Heart right ventricle (tissue), 16 donors: Measurements from ENCODE around the gene BCL2. TPM values are rescaled to one million over a fixed set of nuclear protein-coding genes. Genes with fewer than 3 reads are reported as not detected.

ENCODE experiments used
- ATAC-seq, 8 donors: fragments of 200-7000 bp; cut with Tn5 transposase; one replicate each; pipeline ENCODE4 v1.9.1; 2020; ENCODE audit warnings: mild to moderate bottlenecking in 8 of 8, moderate library complexity in 8 of 8, moderate number of reproducible peaks in 1 of 8
- DNase-seq, 2 donors: peaks; one replicate each; pipeline ENCODE4 v3.0.0-alpha.2; 2020
- H3K27ac ChIP-seq, 10 donors: fragments of 200-600 bp; sonication (generic) in 2 of 10; one replicate each; pipeline versions ENCODE4 v1.5.0 to v1.8.0; 2020 to 2022; ENCODE audit warnings: mild to moderate bottlenecking in 3 of 10
- H3K27me3 ChIP-seq, 7 donors: fragments of 200-600 bp; one replicate each; pipeline ENCODE4 v1.8.0; 2021 to 2022; ENCODE audit warnings: mild to moderate bottlenecking in 2 of 7
- H3K36me3 ChIP-seq, 9 donors: fragments of 200-600 bp; sonication (generic) in 1 of 9; one replicate each; pipeline versions ENCODE4 v1.5.0 to v1.8.0; 2020 to 2022; ENCODE audit warnings: mild to moderate bottlenecking in 2 of 9
- H3K4me1 ChIP-seq, 9 donors: fragments of 200-600 bp; sonication (generic) in 1 of 9; one replicate each; pipeline versions ENCODE4 v1.5.0 to v1.8.0; 2020 to 2022; ENCODE audit warnings: mild to moderate bottlenecking in 4 of 9
- H3K4me3 ChIP-seq, 10 donors: fragments of 200-600 bp; sonication (generic) in 2 of 10; one replicate each; pipeline versions ENCODE4 v1.5.0 to v1.8.0; 2020 to 2022; ENCODE audit warnings: mild to moderate bottlenecking in 7 of 10, moderate library complexity in 2 of 10
- H3K9me3 ChIP-seq, 11 donors: fragments of 200-600 bp in 10 of 11; sonication (generic) in 2 of 11; one replicate each; pipeline versions ENCODE4 v1.5.0 to v1.8.0; 2013 to 2022; ENCODE audit warnings: mild to moderate bottlenecking in 2 of 11, control low read depth in 1 of 11, moderate library complexity in 1 of 11
- CTCF ChIP-seq, 9 donors: fragments of 200-600 bp; sonication (generic) in 2 of 9; IDR thresholded peaks; one replicate each; pipeline versions ENCODE4 v1.5.0 to v1.8.0; 2021 to 2022; ENCODE audit warnings: antibody characterized with exemption in 9 of 9, mild to moderate bottlenecking in 5 of 9, moderate library complexity in 1 of 9
- WGBS, 2 donors: extraction: QIAGEN DNeasy Blood & Tissue Kit; methylation state at CpG; one replicate each; pipeline ENCODE4 v1.1.7; 2013; ENCODE audit warnings: inconsistent platforms in 1 of 2; 5-methylcytosine and 5-hydroxymethylcytosine counted together
- intact Hi-C, 10 donors: fragments of 100-400 bp; cut with DNase I; formaldehyde crosslinking; loops; one replicate each; pipeline versions ENCODE4 v1.11.1 to v1.14.2; 2022
- polyA plus RNA-seq, 2 donors: library from polyadenylated mRNA; stranded (reverse); fragments of 200-250 nt; gene quantifications; one replicate each; pipeline ENCODE4 v1.2.3, GENCODE V29; 2013
- total RNA-seq, 10 donors: library from RNA; stranded (reverse); fragmentation: NEBNext Ultra II Directional in 3 of 10; extraction: Animal tissue kit (Norgen Biotek cat#: 25700) in 3 of 10; gene quantifications; one replicate each; pipeline versions ENCODE4 v1.2.1 to v1.2.4, GENCODE V29; 2021 to 2023
- donor health status: Arrhythmogenic right ventricular cardiomyopathy.
- donor health status: ischemic (EF 13 %, LVEDD 7.1; RV severe dilation, severe dysfunction).
- donor health status: healthy with polysubstance abuse.
- donor health status: DM: no; HTN: yes; CAD: no.
- donor health status: DM: no; HTN: no; CAD: no.
- donor health status: ischemic (EF 25% LVEDD 6.9; RV normal size, moderate dysfunction).
- donor health status: ischemic (EF 25% LVEDD 5.7; RV mildly dilated, moderate dysfunction).
- donor health status: healthy.
- donor health status: DM: yes; HTN: yes; CAD: no.
- donor health status: Ischemic cardiomyopathy.
- donor health status: ischemic (EF 35%, LVEDD 5.7; RV mildly dilated, moderate dysfunction).
- donor health status: nonischemic (EF 11% LVEDD 7.7; RV severe dilation, severe dysfunction).
- donor health status: DM: yes; HTN: yes; CAD: no.
- donor health status: PGD.
- donor health status: ischemic (EF 29% LVEDD 5.4; RV normal size, mild dysfunction).
- donor health status: nonischemic (EF 23%, LVEDD 6.1; RV moderate dilation, normal function).

Gene BCL2
- total and polyA plus RNA-seq, 12 donors: 1.5 to 23.1 (median 9.6) TPM

GRCh38 chr18:63264871-63265270, 54.7 kb downstream of the BCL2 start:
- peaks cover 0 to 27% (median 23%) of the 10 kb centered on the region in 9 donors for H3K4me1 ChIP-seq
- no peak for ATAC-seq
- no peaks in the 10 kb centered on the region for H3K9me3 ChIP-seq
- intact Hi-C loops: loop anchor here in 6 of 10 donors (5.0 to 10.0 kb wide), 8 partner anchors 50 to 240 kb away; partner anchors contain the start of gene BCL2 (in 2 of the 6)
- H3K27ac ChIP-seq: no peak overlapping the region
- H3K4me3 ChIP-seq: no peak overlapping the region
- 89 to 92% methylated on average over 9 of the region's 9 CpGs for WGBS, 2 donors
- no peak for DNase-seq
- H3K27me3 ChIP-seq: no peaks in the 10 kb centered on the region
- no peak for TF ChIP-seq CTCF (IDR thresholded peaks at IDR 0.05)
- H3K36me3 ChIP-seq: no peaks in the 10 kb centered on the region

- no peak overlapping the region for H3K4me3 ChIP-seq
- no peaks in the 10 kb centered on the region for H3K9me3 ChIP-seq
- 83% methylated on average over 2 of the region's 2 CpGs for WGBS, 2 donors
- peaks cover 0 to 27% (median 23%) of the 10 kb centered on the region in 9 donors for H3K4me1 ChIP-seq
- no peak for TF ChIP-seq CTCF (IDR thresholded peaks at IDR 0.05)
- peak overlapping the region in 8 of 10 donors; percentile 3 to 74 (median 36) for H3K27ac ChIP-seq
- no peak for DNase-seq
- no peaks in the 10 kb centered on the region for H3K27me3 ChIP-seq
- no peak for ATAC-seq
- intact Hi-C loops: loop anchor here in 6 of 10 donors (5.0 to 10.0 kb wide), 7 partner anchors 51 to 239 kb away; partner anchors contain the start of gene BCL2 (in 2 of the 6)
- no peaks in the 10 kb centered on the region for H3K36me3 ChIP-seq
These were observed 56.1 kb downstream of the BCL2 start for GRCh38 chr18:63263444-63263843.

- H3K4me1 ChIP-seq: peaks cover 0 to 27% (median 20%) of the 10 kb centered on the region in 9 donors
These were observed 56.9 kb downstream of the BCL2 start for GRCh38 chr18:63262369-63263335.

More at GRCh38 chr18:63262369-63263335, 56.9 kb downstream of the BCL2 start:
- no peak overlapping the region for H3K4me3 ChIP-seq
- no peaks in the 10 kb centered on the region for H3K9me3 ChIP-seq
- H3K36me3 ChIP-seq: no peaks in the 10 kb centered on the region
- H3K27me3 ChIP-seq: no peaks in the 10 kb centered on the region
- H3K27ac ChIP-seq: peak overlapping the region; percentile 3 to 74 (median 47)
- 53 to 56% methylated on average over 12 of the region's 12 CpGs for WGBS, 2 donors
- peak in 6 of 9 donors; percentile 14 to 55 (median 30) for TF ChIP-seq CTCF (IDR thresholded peaks at IDR 0.05)
- peak; percentile 50 to 88 (median 81) for ATAC-seq
- DNase-seq: peak in 1 of 2 donors; percentile 41
- intact Hi-C loops: loop anchor here in 6 of 10 donors (5.0 to 10.0 kb wide), 7 partner anchors 52 to 238 kb away; partner anchors contain the start of gene BCL2 (in 2 of the 6)
